ENCODE results near the gene TK1.

TK1 gene

DNA sequence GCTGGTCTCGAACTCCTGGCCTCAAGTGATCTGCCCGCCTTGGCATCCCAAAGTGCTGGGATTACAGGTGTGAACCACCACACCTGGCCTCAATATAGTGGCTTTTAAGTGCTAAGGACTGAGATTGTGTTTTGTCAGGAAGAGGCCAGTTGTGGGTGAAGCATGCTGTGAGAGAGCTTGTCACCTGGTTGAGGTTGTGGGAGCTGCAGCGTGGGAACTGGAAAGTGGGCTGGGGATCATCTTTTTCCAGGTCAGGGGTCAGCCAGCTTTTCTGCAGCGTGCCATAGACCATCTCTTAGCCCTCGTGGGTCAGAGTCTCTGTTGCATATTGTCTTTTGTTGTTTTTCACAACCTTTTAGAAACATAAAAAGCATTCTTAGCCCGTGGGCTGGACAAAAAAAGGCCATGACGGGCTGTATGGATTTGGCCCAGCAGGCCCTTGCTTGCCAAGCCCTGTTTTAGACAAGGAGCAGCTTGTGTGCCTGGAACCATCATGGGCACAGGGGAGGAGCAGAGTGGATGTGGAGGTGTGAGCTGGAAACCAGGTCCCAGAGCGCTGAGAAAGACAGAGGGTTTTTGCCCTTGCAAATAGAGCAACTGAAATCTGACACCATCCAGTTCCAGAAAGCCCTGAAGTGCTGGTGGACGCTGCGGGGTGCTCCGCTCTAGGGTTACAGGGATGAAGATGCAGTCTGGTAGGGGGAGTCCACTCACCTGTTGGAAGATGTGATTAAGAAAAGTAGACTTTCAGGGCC is 32.7 kb upstream of the TK1 start:
- DNase-seq: no peak

DNA sequence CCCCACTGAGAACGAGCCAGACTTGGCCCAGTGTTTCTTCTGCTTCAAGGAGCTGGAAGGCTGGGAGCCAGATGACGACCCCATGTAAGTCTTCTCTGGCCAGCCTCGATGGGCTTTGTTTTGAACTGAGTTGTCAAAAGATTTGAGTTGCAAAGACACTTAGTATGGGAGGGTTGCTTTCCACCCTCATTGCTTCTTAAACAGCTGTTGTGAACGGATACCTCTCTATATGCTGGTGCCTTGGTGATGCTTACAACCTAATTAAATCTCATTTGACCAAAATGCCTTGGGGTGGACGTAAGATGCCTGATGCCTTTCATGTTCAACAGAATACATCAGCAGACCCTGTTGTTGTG is 27.8 kb upstream of the TK1 start:
- no peak for DNase-seq

DNA sequence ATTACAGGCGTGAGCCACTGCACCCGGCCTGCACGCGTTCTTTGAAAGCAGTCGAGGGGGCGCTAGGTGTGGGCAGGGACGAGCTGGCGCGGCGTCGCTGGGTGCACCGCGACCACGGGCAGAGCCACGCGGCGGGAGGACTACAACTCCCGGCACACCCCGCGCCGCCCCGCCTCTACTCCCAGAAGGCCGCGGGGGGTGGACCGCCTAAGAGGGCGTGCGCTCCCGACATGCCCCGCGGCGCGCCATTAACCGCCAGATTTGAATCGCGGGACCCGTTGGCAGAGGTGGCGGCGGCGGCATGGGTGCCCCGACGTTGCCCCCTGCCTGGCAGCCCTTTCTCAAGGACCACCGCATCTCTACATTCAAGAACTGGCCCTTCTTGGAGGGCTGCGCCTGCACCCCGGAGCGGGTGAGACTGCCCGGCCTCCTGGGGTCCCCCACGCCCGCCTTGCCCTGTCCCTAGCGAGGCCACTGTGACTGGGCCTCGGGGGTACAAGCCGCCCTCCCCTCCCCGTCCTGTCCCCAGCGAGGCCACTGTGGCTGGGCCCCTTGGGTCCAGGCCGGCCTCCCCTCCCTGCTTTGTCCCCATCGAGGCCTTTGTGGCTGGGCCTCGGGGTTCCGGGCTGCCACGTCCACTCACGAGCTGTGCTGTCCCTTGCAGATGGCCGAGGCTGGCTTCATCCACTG is 27.3 kb upstream of the TK1 start, which contains the start of gene BIRC5:
BIRC5 (plus strand) TSS at position 238 of the 690 bp plus-strand sequence; CDS start at position 302, 64 bp downstream.
- DNase-seq: peak; percentile 93

DNA sequence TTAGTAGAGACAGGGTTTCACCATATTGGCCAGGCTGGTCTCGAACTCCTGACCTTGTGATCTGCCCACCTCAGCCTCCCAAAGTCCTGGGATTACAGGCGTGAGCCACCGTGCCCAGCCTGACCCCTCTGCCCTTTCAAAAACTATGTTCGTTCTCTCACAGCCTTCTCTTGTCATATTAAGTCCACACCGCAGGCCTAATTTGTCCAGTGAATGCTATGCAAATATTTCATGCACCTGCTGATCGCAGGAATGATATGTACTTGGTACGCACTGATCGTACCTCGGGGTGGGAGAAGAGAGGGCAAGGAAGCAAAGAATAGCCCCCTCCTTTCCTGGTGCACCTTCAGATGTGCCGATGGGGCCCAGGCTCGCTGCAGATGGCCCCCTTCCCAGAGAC is 24.2 kb upstream of the TK1 start:
- DNase-seq: no peak

DNA sequence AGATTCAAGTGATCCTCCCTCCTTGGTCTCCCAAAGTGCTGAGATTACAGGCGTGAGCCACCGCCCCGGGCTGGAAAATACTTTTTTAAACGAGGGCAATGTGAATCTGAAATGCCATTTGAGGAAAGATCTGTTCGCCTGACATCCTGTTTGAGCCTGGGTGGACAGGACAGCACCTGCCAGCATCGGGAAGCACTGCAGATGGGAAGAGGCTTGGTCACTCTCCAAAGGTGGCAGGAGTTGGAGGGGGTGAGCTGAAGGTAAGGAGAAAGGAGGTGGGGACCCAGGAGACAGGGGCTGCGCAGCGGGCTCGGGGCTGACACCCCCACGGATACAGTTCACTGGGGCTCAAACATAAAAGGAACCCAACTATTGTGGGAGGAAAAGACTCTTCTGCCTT is 23.3 kb upstream of the TK1 start:
- no peak for DNase-seq

DNA sequence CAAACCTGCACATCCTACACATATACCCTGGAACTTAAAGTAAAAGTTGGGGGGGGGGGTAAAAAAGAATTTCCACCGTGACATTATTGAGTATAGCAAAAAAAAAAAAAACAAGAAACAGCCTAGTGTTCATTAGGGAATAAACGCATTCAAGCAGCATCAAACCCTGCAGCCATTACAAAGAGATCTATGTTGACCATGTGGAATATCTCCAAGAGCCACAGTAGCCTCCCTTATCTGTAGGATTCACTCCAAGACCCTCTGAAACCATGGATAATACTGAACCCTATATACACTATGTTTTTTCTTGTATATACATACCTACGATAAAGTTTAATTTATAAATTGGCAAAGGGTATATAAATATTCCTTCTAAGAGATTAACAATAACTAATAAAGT is 21.6 kb upstream of the TK1 start:
- no peak for DNase-seq

DNA sequence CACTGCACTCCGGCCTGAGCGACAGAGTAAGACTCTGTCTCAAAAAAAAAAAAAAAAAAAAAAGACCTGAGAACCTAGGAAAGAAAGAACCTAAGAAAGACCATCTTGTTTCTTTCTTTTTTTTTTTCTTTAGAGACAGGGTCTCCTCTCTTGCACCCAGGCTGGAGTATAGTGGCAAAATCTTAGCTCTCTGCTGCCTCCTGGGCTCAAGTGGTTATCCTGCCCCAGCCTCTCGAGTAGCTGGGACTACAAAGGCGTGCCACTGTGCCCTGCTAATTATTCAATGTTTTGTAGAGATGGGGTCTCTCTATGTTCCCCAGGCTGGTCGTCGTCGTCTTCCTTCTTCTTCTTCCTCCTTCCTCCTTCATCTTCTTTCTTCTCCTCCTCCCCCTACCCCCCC is 19.4 kb upstream of the TK1 start:
- no peak for DNase-seq

DNA sequence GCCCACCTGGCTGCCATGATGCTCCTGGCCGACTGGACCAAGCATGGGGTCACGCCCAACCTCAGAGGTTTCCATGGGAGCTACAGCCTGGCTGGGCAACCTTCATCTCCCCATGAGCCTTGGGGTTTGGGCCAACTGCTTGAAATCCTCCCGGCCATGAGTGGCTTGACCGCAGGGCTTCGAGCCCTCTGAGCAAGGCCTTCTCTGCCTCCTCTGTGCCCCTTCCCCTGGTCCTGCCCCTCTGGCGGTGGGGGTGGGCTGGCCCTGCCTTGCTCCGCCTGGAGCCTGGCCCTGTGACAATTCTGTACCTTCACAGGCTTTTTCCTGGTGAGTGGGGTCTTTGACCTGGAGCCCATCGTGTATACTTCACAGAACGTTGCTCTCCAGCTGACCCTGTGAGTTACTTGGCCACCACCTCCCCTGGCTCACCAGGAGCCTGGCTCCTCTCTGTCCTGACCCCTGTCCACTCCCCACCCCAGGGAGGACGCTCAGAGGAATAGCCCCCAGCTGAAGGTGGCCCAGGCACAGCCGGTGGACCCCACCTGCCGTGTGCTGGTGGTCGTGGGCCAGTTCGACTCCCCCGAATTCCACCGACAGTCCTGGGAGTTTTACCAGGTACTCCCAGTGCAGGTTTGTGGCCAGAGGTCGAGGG is 18.4 kb upstream of the TK1 start:
- no peak for DNase-seq

DNA sequence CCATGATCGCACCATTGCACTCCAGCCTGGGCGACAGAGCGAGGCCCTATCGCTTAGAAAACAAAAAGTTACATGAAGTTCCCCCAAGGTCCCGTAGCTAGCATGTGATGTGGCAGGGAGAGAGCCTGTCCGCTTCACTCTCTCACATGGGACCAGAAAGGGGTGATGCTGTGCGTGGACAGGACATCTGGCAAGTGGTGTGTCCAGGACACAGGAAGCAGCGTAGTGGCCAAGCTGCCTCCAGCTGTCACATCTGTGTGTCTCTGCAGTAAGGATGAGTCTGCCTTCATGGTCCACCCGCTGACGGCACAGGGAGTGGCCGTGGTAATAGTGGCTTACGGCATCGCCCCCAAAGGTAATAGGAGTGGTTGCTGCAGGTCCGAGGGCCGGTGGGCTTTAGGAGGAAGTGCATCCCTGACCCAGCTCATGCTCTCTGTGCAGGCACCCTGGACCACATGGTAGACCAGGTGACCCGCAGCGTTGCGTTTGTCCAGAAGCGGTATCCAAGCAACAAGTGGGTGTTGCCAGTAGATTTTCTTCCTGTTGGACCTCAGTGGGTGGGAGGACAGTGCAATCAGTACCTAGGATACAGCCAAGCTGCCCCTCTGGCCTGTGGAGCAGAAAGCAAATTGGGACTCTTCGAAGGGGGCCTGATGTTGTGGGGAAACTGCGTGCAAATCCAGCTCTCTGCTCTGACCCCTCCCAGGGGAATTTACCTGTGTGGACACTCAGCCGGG is 17.7 kb upstream of the TK1 start:
- no peak for DNase-seq

DNA sequence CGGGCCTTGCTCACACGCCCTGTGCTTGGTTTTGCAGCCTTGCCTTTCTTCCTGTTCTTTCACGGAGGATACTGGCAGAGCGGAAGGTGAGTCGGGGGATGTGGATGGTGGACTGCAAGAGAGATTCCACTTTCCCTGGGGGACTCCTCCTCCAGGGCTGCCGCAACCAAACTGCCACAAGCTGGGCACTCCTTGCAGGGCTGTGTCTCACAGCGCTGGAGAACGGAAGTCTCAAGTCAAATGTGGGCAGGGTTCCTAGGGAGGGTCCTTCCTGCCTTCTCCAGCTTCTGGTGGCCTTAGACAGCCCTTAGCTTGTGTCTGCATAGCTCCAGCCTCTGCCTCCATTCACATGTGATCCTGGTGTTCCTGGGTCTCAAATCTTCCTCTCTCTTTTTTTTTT is 15.8 kb upstream of the TK1 start:
- no peak for DNase-seq

DNA sequence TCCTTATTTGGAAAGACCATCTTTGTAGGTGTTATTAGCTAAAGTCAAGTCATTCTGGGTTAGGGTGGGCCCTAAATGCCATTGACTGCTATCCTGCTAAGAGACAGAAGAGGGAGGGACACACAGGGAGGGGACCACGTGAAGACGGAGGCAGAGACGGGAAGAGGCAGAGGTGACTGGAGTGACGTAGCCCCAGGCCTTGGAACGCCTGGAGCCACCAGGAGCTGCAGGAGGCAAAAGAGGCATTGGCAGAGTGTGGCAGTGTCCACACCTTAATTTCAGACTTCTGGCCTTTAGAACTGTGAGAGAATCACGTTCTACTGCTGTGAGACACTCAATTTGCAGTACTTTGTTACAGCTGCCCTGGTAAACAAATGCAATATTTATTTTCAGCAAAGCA is 13.6 kb upstream of the TK1 start:
- DNase-seq: no peak

DNA sequence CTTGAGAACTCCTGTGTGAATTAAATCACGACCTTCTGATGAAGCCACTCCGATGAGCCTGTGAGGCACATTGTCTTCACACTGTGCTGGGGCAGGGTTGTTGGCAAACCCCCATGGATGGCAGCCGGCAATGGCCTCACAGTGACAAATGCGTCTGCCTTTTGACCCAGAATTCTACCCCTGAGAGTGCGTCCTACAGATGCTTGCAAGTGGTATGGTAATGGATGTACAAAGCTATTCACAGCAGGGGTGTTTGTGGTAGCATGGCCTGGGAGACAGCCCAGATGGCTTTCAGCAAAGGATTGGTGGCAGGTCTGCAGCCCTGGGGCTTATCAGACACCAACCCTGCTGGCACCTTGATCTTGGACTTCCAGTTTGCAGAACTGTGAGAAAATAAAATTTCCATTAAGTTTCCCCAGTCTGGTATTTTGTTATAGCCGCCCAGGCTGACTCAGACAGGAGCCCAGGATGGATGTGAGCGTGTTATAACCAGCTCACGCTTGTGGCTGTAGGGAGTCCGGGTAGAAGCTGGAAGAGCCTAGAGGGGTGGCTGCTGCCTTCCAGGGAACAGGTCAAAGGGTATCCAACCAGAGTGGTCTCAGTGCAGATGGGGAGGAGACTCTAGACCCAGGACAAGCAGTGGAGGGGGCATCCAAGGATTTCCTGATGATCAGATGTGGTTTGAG is 10.4 kb upstream of the TK1 start:
- no peak for DNase-seq

DNA sequence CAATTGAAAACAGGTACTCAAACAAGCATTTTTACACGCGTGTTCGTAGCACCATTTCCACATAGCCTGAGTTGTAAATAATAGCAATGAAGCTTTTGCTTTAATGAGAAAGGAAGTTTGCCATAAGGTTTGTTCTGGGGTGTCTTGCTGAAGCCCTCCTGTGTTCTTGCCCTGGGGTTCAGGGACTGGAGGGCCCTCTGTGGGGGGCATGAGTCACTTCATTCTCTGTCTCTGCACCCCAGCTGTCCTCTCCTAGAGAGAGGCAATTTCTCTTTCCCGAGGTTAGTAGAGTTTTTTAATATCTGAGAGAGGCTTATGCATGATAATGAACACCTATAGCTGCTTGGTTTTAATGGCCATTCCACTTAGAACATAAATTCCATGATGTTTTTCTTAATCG is 9.9 kb upstream of the TK1 start:
- DNase-seq: no peak

DNA sequence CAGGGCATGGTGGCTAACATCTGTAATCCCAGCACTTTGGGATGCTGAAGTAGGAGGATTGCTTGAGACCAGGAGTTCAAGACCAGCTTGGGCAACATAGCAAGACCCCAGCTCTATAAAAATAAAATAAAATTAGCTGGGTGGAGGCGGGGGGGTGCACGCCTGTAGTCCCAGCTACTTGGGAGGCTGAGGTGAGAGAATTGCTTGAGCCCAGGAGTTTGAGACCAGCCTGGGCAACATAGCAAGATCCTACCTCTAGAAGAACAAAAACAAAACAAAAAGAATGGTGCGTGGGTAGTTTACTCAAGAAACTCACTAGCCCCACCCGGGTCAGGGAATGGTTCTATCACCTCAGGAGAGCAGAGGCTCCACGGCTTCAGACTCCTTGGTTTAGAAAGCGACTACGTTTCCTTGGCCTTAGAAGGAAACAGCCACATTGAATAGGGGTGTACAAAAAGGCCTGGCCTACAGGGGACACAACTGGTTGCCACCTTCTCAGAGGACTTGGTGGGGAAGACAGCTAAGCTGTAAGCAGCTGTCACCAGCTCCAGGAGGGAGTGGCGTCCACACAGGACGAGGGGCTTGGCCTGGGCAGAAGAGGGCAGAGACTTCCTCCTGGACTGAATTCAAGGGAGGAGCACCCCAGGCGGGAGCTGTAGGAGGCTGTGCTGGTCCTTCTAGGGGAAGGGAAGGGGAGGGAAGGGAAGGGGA is 716 bp downstream of the TK1 start:
- no peak for DNase-seq

DNA sequence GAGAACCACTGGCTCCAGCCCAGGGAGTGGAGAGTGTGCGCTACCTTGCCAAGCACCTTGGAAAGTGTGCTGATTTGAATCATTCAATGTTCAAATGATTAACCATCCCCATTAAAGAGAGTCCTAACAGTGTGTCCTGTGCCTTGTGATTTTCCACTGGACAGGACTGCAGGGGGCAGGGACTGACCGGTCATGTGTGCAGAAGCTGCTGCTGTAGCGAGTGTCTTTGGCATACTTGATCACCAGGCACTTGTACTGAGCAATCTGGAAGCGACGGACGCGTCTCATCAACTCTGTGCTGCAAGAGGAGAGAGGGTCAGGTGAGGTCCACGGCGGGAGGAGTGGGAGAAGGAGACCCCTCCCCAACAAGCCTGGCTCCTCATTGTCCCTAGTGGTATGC is 2.0 kb downstream of the TK1 start:
- no peak for DNase-seq

DNA sequence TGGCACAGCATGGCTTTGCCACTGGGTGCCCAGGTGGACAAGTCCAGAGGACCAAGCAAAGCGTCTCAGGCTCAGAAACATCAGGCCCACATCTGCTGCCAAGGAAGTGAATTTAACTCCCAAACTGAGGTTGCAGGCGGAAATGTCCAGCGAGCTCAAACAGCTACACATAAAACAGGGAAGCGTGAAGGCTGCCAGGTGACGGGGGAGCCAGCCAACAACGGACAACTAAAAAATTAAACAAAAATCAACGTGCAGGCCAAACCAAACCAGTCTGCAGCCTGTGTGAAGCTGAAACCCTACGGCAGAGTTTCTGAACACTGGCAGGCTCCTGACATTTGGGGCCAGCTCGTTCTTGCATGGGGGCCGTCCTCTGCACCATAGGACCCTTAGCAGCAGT is 2.5 kb downstream of the TK1 start:
- DNase-seq: no peak

DNA sequence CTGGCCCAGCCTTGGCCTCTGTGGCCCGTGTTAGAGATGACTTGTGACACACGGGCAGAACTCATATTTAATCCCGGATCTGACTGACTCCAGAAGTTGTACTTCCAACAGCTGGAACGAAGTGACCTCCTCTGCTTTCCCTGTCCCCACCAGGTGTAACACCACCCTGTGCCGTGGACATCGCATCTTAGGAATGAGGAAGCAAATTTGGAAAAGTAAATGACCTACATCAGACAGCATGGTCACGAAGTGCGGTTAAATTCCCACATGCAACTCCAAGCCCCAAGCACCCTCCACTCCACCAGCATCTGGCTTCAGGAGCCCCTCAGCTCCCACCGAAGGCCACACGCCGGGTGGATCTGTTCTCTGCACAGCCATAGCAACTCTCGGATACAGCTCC is 2.9 kb downstream of the TK1 start:
- no peak for DNase-seq

DNA sequence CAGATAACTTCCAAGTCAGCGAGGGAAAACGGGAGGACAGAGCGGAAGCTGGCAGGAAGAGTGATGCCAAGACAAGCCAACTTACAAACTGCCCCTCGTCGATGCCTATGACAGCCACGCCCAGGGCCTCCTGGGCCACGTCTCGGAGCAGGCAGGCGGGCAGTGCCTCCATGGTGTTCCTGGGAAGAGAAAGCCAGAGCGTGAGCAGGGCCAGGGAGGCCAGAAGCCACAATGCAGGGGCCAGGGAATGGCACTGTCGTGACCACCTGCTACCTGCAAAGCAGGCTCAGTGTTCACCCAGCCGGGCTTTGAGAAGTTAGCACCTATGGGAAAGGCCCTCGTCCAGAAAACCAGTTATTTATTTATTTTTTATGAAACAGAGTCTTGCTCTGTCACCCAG is 4.3 kb downstream of the TK1 start:
- DNase-seq: no peak

DNA sequence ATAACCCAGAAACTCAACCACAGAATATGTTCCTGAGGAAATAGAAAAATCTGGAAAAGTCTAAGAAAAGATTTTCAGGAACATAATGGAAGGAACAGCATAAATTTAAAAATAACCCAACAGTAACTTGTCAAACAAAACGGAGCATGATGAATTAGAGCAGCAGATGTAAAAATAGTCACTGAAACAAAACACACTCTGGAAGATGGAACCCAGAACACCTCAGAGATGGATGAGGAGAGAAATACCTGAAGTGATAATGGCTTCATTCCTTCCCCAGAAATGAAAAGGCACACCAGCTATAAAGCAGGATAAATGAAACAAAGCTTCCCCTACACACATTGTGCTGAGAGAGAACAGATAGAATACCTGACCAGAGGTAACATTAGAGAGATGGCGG is 6.3 kb downstream of the TK1 start:
- DNase-seq: no peak

DNA sequence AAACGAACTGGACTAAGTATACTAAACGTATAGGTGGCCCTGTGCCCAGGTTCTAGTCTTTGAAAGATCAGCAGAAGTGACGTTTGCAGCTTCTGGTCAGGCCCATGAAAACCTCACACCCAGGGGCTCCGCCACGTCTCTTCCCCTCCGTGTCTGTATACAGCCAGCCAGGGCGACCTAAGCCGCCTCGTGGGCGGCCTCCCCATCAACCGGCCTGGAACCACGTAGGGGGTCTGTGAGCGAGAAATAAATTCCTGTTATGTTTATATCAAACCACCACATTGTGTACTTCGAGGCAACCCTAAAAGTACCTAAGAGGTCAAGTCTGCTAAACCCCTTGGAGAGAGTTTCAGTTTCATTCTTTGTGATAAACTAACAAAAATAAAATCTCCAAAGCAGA is 6.8 kb downstream of the TK1 start:
- DNase-seq: no peak

DNA sequence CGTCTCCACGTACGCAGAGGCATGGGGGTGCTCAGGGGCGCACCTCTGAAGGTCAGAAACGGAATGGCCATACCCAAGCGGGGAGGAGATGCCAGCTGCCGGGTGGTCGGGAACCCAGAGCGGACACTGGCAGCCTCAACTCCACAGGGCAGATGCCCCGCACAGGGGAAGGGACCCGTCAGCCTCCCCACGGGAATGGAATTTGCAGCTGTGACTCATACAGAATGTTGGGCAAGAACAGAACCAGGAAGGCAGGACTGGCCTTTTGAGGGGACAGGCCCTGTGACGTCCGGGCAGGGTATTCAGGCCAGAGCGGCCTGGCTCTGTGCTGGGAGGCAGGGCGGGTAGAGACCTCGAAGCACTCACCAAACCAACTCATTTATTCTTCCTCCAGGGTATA is 7.5 kb downstream of the TK1 start:
- no peak for DNase-seq

DNA sequence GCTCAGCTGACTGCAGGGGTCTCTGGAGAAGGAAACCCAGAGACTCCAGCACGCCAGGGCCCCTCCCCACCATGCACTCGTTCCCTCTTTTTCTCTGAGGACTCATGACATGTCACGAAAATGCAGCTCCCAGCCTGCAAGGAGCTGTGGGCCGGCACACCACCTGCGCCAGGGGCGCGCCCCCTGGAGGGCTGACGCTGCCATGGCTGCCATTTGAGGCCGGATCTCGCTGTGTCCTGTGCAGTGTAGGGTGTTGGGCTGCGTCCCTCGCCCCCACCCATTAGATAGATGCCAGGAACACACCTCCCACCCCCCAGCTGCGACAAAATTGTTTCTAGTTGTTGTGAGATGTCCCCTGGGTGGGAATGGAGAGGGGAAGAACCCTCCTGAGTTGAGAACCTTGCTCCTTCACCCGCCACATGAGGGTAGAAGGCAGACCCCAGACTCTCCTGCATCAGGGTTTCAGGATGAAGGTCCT is 10.3 kb downstream of the TK1 start:
- DNase-seq: peak; percentile 87

Data from CD4-positive, alpha-beta T cell treated with Interleukin-17A for 4 hours (primary cell).